C4-2B (cell line): ENCODE measurements around the gene FLAD1.

Experiments
- CTCF ChIP-seq: fragments of 450-650 bp; conservative IDR thresholded peaks from 2 replicates; pipeline ENCODE4 v1.5.1; 2017; ENCODE audit warnings: mild to moderate bottlenecking
- ZFX ChIP-seq: fragments of 450-650 bp; IDR thresholded peaks from 2 replicates; pipeline ENCODE4 v1.6.1; 2017

DNA sequence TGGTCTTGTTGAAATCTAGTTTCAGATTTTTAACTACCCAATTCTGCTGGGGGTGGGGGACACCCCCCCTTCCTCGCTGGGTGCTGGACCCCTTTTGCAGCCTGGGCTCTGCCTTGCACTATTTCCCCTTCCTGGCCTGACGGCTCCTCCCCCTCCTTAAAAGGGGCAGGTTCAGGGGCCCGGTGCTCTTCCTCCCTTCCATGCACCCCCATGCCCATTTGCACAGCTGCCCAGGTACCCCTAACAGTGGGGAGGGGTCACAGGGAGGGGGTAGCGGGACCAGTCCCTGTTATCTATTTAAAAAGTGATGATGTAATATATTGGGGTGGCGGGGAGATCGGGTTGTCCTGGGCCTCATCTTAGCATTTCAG is 34.8 kb downstream of the FLAD1 start:
- TF ChIP-seq CTCF (no peak), ZFX (no peak)
